ENCODE data around the gene TNS4. TPM values are rescaled to one million over a fixed set of nuclear protein-coding genes. Genes with fewer than 3 reads are reported as not detected.

Gene TNS4
- total RNA-seq, 1 donor from 2014 or later = not detected

DNA sequence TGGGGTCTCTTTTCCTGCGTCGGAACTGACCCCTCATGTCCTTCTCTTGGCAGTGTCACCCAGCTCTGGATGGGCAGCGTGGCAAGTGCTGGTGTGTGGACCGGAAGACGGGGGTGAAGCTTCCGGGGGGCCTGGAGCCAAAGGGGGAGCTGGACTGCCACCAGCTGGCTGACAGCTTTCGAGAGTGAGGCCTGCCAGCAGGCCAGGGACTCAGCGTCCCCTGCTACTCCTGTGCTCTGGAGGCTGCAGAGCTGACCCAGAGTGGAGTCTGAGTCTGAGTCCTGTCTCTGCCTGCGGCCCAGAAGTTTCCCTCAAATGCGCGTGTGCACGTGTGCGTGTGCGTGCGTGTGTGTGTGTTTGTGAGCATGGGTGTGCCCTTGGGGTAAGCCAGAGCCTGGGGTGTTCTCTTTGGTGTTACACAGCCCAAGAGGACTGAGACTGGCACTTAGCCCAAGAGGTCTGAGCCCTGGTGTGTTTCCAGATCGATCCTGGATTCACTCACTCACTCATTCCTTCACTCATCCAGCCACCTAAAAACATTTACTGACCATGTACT lies 44.9 kb downstream of the TNS4 start:
- DNase-seq = no peak

DNA sequence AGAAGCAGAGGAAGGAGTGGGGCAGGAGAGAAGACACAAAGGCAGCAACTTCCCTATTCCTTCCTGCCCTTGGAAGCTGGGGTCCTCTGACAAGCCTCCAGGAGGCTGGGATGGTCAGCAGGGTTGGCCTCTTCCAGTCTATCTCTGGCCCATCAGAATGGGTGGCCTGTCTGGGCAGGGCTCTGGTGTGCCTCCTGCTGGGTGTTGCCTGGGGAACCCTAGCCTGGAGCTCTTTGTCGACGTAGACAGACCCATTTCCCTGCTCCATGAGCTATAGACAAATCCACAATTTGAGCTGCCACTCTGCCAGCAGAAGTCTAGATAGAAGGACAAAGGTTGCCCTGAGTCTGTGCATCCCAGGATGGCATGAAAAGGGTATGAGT lies 46.8 kb downstream of the TNS4 start:
- DNase-seq = no peak

DNA sequence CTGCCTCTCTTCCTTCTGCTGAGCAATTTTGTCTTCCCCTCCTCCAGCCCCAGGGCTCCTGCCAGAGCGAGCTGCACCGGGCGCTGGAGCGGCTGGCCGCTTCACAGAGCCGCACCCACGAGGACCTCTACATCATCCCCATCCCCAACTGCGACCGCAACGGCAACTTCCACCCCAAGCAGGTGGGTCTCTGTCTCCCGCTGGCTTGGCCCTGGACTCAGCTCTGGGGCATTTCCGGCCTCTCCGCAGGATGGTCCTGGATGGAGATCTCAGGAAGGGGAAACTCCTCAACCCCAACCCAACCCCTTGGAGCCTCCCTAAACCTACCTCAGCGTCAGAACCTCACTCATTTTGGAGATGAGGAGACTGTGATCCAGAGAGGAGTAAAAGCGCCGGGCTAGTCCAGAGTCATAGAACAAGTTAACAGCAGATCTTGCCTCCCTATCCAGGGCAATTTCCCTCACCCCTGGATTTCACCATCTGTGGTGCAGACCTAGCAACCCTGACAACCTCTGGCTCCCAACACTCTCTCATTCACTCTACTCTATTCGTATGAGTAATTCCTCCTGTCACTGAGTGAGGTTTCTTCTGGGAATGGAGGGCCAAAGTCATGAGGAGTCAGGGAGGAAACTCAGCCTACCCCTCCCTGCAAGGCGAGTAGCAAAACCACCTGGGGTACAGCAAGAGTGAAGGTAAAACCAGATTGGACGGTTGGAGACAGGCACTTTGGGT lies 47.4 kb downstream of the TNS4 start:
- DNase-seq = no peak

DNA sequence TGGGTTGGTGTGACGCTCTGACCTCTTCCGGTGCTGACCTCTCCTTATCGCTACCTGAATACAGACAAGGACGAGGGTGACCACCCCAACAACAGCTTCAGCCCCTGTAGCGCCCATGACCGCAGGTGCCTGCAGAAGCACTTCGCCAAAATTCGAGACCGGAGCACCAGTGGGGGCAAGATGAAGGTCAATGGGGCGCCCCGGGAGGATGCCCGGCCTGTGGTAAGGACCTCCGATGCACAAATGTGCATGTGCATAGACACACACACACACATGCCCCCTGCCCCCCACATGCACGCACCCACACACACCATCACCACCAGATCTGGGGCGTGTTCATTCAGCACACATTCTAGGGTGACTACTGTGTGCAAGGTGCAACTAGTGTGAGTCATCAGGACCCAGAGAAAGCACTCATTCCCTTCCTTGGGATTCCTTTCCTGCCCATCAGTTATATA lies 48.5 kb downstream of the TNS4 start:
- DNase-seq = no peak

DNA sequence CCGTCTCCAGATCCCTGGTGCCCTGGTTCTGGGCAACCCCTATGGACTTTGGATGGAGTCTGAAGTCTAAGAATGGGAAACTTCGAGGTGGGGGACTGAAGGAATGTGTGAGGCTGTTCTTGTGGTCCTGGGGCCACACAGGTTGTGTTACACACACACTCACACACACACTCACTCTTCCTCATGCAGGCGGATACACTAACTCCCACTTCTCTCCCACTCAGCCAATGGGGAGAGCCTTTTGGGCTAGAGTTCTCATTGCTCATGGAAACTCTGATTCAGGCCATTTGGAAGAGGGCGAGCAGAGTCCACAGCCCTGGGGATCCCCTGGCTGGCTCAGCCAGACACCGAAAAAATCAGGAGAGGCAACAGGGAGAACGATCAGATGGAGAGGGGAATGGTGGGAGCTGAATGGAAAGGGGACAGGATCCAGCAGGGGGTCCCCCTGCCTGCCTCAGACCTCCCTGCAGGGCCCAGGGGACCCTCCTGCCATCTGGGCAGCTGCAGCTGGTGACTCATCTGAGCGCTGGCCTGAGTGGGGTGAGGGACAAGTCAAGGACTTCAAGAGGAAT lies 49.1 kb downstream of the TNS4 start:
- no peak for DNase-seq

DNA sequence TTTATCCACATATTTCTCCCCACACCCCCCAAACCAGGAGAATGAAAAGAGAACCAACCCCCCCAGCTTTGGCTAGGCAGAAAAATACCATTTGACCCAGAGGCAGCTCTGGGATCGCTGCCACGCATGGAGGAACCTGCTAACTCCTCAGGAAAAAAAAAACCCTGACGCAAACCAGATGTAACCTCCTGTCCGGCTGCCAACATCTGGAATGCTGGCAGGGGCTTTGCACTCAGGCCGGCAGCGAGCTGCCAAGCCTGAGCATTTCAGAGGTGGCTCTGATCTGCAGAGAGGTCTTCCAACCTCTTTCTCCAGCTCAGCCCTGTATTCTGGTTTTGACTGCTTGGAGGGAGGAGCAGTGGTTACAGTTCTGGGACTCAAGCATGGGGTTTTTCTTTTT lies 50.0 kb downstream of the TNS4 start:
- DNase-seq = no peak

DNA sequence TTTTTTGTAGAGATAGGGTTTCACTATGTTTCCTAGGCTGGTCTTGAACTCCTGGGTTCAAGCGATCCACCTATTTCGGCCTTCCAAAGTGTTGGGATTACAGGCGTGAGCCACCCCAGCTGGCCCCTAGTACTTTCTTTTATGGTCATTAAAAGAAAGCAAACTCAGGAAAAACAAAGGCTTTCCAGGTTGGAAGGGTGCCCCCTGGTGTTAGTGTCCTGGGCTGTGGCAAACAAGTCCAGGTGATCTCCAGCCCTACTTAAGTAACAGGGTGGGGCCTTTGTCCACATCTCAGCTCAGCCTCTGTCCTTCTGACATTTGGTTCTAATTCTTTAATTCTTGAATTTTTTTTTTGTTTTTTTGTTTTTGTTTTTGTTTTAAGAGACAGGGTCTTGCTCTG lies 51.2 kb downstream of the TNS4 start:
- no peak for DNase-seq

DNA sequence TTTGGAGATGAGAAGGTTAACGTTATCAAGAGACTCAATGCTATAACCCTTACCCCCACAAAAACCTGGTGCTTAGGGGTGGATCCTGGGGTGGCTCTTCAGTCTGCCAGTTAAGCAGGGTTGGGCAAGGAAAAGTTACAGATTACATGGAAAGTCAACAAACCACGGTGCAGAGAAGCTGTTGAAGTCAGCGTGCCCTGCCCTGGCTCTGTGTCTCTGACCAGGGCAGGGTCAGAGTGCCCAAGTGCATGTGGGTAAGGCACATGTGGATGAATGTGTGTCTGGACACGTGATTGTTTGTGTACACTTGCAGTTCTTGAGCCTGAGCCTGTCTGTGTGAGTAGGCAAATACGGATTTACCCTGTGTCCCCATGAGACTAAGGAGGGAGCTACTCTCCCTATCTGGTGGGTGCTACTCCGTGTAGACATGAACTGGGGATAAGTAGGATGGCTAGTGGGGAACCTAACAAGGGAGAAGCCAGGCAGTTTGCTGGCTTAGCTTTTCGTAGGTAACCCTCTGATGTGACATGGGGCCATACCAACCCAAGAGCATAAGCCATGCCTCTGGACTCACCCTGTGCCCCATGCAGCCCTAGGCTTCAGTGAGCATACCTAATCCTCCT lies 52.7 kb downstream of the TNS4 start:
- no peak for DNase-seq

DNA sequence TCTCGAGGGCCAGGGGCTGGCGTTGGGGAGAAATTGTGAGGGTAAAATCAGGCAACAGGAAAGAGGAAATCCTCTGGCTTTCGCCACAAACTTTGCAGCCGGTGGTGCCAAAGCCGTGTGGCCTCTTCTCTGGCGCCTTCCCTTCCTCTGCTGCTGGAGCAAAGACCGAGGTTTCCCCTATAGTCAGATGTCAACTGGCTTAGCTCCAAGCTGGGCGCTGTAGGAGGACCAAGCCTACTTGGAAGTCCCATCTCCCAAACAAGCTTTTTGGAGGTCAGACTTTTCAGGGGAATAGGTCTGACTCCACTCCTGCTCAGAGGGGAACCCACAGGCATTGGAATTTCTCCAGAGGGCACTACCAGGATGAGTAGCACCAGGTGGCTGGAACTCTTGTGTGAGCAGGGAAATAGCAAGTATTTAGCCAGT lies 53.2 kb downstream of the TNS4 start:
- DNase-seq = no peak

DNA sequence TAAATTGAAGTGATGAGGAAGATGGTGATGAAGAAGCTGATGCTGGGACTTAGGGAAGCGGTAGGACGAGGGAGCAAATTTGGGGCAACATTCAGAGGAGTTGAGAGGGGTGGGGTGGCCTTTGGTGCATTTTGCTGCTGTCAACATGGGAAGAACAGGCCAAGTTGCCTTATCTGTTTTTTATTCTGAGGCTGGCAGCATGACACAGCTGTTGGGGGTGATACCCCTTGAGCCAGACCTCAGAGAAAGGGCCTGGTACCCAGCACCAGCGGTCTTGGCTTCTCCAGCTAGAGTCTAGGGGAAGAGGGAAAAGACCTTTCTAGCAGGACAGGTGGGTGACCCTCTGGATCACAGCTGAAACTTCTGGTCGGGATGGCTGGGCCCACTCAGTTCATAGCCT lies 53.6 kb downstream of the TNS4 start:
- no peak for DNase-seq

DNA sequence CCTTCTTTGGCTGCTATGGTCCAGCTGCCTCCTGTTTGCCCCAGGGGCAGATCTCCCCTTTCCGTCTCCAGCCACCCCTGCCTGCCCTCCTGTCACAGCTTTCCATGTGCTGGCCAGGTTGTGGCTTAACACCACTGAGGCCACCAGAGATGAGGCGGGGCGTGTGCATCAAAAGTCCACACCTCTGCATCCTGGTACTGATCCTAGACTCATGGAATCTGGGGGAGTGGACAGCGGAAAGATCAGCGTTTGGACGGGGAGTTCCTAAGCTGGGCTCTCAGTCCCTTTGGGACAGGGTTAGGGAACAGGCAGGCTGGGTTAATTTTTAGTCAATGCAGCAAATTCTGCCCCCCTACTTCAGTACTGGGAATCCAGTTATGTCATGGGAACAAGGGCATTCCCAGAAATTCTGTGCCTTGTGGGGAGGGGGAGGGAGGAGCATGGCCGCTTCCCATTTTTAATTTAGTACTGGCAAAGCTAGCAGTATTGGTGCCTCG lies 54.2 kb downstream of the TNS4 start:
- DNase-seq = no peak

DNA sequence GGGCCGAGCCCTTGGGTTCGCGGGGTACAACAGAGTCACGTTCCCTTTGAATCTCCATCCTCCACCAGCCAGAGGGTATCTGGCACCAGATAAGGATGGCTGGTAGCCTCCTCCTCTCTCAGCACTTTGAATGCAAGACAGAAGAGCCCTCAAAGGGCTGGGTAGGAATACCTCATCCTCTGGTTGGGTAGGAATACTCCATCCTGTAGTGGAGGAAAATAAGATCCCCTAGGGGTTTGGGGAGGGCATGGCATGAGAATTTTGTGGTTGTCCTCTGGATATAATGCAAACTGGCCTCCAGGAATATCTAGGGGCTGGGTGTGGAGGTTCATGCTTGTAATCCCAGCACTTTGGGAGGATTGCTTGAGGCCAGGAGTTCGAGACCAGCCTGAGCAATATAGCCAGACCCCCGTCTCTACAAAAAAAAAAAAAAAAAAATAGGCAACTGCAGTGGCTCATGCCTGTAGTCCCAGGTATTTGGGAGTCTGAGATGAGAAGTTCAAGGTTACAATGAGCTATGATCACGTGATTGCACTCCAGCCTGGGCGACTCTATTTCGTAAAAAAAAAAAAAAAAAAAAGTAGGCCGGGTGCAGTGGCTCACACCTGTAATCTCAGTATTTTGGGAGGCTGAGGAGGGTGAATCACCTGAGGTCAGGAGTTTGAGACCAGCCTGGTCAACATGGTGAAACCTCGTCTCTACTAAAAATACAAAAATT lies 55.5 kb downstream of the TNS4 start:
- no peak for DNase-seq

DNA sequence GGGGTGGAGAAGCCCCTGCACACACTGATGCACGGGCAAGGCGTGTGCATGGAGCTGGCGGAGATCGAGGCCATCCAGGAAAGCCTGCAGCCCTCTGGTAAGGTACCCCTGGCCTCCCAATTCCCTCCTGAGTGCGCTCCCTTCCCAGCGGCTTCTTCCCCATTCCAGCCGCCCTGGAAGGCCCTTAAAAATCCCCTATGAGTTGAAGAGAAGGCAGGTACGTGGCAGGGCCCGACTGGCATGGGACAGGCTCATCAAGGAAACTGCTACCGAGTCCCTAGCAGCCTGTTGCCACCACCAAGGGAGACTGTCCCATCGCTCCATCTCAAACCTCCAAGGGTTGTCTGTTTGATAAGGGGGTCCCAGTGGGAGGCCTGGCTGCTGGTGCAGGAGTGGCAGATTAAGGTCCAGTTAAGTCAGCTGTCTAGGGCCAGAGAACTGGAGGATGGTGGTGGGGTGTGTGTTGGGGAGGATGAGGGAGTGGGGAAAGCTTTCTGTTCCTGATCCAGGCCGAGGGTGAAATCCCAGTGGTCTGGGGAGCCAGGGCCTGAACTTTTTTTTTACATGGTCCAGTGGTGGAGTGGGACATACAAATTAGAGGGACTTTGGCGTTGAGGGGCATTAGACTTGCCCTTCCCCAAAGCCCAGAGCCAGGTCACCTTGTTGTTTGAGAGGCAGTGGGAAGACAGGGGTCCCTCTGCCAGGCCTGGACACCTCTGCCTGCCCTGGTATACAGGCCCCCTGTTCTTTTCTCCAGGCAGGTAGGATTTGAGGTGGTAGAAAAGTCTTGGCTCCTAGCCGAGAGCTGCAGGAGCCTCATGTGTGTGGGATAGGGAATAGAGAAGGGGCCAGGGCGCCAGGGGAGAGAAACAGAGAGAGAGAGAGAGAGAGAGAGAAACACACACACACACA lies 57.2 kb downstream of the TNS4 start:
- no peak for DNase-seq

DNA sequence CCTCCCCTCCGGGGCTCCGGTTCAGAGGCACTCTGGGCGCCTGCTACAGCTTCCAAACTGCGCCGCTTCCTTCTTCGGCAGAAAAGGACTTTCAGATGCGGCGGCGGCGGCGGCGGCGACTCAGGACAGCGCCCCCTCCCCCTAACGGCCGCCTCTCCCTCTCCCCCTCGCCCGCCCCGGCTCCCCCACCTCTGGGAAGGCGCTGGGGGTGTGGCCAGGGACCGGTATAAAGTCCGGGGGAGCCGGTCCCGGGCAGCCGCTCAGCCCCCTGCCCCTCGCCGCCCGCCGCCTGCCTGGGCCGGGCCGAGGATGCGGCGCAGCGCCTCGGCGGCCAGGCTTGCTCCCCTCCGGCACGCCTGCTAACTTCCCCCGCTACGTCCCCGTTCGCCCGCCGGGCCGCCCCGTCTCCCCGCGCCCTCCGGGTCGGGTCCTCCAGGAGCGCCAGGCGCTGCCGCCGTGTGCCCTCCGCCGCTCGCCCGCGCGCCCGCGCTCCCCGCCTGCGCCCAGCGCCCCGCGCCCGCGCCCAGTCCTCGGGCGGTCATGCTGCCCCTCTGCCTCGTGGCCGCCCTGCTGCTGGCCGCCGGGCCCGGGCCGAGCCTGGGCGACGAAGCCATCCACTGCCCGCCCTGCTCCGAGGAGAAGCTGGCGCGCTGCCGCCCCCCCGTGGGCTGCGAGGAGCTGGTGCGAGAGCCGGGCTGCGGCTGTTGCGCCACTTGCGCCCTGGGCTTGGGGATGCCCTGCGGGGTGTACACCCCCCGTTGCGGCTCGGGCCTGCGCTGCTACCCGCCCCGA lies 58.0 kb downstream of the TNS4 start, which contains the start of gene IGFBP4:
IGFBP4 (plus strand) TSS at position 255 of the 792 bp plus-strand sequence; CDS start at position 541, 286 bp downstream.
- peak; percentile 57 for DNase-seq

DNA sequence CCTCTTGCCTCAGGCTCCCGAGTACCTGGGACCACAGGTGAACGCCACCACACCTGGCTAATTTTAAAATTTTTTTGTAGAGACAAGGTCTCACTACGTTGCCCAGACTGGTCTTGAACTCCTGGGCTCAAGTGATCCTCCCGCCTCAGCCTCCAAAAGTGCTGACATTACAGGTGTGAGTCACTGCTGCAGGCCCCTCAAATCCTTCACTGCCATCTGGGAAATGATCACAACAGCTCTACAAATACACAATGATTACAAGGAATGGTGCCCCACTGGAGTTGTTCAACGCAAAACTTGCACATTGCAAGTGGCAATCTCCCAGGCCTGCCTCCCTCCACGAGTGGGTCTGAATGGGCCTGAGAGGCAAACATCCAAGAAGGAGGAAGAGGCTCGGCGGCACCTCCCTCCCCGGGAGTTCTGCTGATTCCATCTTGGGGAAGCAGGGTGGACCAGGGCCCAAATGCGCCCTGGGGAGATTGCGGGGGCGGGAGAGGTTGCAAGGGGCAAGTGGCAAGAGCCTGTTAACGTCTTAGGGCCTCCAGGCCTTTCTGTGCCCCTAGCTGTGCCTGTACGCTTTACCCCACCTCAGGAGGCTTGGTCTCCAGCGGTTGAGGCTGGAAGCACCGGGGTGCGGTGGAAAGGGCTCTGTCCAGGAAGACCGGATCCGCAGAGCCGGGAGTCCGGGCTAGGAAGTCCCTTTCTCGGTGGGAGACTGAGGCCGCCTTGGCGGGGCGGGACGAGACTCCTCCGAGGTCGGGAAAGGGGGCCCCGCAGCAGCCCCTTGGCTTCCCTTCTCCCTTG lies 58.8 kb downstream of the TNS4 start:
- peak; percentile 43 for DNase-seq

DNA sequence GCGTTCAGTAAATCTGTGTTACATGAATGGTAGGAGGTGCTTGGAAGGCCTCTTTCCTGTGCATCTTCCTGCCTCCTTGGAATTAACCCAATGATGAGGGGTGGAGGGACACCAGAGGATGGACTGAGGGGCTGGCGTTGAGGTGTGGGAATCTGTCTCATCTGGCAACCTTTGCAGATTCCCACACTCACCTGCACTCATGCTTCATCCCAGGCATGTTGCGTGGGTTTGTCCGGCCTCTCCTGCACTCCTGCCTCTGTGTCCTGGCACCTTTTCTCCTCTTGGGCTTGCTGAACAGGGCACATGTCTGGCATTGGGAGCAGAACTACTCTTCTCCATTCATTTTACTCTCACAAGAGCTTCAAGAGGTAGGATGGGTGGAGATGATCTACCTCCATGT lies 61.3 kb downstream of the TNS4 start:
- DNase-seq = no peak

DNA sequence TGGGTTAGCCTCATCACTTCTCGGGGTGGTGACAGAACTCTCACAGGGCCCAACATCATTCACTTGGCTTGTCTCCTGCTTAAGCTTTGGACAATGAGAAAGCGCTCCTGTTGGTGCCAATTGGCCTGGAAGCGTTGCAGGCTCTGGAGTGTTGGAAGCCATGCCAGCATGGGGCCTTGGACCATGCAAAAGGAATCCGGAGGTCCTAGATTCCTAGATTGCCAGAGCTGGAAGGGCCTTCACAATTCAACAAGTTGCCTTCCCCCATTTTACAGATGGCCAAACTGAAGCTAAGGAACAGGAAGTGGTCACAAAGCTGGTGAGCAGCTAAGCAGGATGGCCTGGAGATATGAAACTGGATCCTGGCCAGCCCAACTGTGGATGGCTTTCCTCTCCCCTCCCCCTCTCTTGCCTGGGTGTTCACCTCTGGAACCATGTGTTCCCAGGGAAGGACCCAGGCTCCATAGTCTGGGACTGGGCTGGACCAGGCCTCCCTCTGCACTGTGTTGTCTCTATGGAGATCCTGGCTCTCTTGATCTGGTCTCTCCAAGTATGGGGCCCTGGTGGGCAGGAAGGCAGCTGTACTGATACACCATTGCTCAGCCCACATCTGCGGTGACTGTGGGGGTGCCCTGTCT lies 64.2 kb downstream of the TNS4 start:
- DNase-seq = no peak

DNA sequence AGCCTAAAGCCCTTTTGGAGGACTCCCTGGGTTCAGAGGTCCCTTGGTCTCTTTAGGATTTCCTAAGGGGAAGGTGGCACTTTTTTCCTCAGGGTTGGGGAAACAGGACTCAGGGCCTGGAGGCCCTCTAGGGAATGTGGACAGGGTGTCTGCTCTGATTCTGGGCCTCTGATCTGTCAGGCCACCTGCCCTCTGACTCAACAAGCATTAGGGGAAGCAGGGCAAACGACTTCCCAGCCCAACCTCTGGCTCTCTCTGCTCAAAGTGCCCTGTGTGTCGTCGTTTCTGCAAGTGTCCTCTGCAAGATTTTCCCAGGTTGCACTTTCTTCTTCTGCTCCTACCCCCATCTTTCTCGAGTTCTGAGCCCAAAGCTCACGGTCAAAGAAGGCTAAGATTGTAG lies 64.8 kb downstream of the TNS4 start:
- DNase-seq = no peak

Data from occipital lobe (tissue), 2 donors.